Activated T-cell treated with anti-CD3 and anti-CD28 coated beads for 1 hour (primary cell): ENCODE results near the gene OSMR.

ENCODE experiments used
- DNase-seq: peaks from one replicate; pipeline ENCODE4 v3.0.0-alpha.2; 2020; ENCODE audit warnings: low read depth

Gene OSMR

GRCh38 chr5:38926121-38926520 lies 80.3 kb downstream of the OSMR start:
- DNase-seq, result no peak

GRCh38 chr5:38927470-38927869 lies 81.7 kb downstream of the OSMR start:
- DNase-seq, result no peak

GRCh38 chr5:38929838-38930237 lies 84.0 kb downstream of the OSMR start:
- no peak for DNase-seq

- no peak for DNase-seq
Measured at GRCh38 chr5:38931731-38932130, 85.9 kb downstream of the OSMR start.

- DNase-seq, result no peak
Measured at GRCh38 chr5:38932854-38933408, 87.1 kb downstream of the OSMR start.

GRCh38 chr5:38935437-38935836 lies 89.6 kb downstream of the OSMR start:
- no peak for DNase-seq

- DNase-seq, result no peak
Measured at GRCh38 chr5:38936269-38936668, 90.5 kb downstream of the OSMR start.

- no peak for DNase-seq
Measured at GRCh38 chr5:38938424-38938823, 92.6 kb downstream of the OSMR start.

- DNase-seq, result no peak
Measured at GRCh38 chr5:38938973-38939372, 93.2 kb downstream of the OSMR start.

GRCh38 chr5:38940230-38940858 lies 94.5 kb downstream of the OSMR start:
- DNase-seq, result no peak

GRCh38 chr5:38941912-38942311 lies 96.1 kb downstream of the OSMR start:
- DNase-seq, result no peak

- no peak for DNase-seq
Measured at GRCh38 chr5:38944282-38944681, 98.5 kb downstream of the OSMR start.

- no peak for DNase-seq
Measured at GRCh38 chr5:38948501-38948900, 102.7 kb downstream of the OSMR start.

- no peak for DNase-seq
Measured at GRCh38 chr5:38953426-38954012, 107.7 kb downstream of the OSMR start.

- DNase-seq, result no peak
Measured at GRCh38 chr5:38961691-38962090, 115.9 kb downstream of the OSMR start.

- no peak for DNase-seq
Measured at GRCh38 chr5:38968665-38969064, 122.9 kb downstream of the OSMR start.

GRCh38 chr5:38978036-38978435 lies 132.2 kb downstream of the OSMR start:
- no peak for DNase-seq

GRCh38 chr5:38979535-38979934 lies 133.7 kb downstream of the OSMR start:
- no peak for DNase-seq
